ENCODE measurements around the gene NUP205.

NUP205 gene

GRCh38 chr7:135664046-135664589, 106.4 kb downstream of the NUP205 start (continued):
- TF ChIP-seq ZNF639 (tag by site-specific recombination; IDR thresholded peaks at IDR 0.05) (peak; percentile 88), OSR2 (tag by site-specific recombination; IDR thresholded peaks at IDR 0.05) (peak; percentile 86), MYNN (tag by site-specific recombination; IDR thresholded peaks at IDR 0.05; ENCODE audit: borderline replicate concordance) (0 out of 2 replicates have a peak, but pooled peaks have one; percentile 46), SP7 (tag by site-specific recombination; IDR thresholded peaks at IDR 0.05) (peak; percentile 94), GFI1B (tag by site-specific recombination; IDR thresholded peaks at IDR 0.05) (no peak; the same call in 1 of the 2 replicates), ZNF501 (tag by site-specific recombination; IDR thresholded peaks at IDR 0.05) (peak; percentile 62; the same call in 1 of the 2 replicates), ZNF600 (tag by site-specific recombination; IDR thresholded peaks at IDR 0.05) (peak; percentile 74; the same call in 1 of the 2 replicates), ZBTB17 (tag by site-specific recombination; IDR thresholded peaks at IDR 0.05) (peak; percentile 64), ZNF677 (tag by site-specific recombination; IDR thresholded peaks at IDR 0.05) (no peak), ZXDB (tag by site-specific recombination; IDR thresholded peaks at IDR 0.05) (peak; percentile 79), ZNF76 (tag by site-specific recombination; IDR thresholded peaks at IDR 0.05; ENCODE audit: borderline replicate concordance, low read depth) (no peak), PRDM6 (tag by site-specific recombination; IDR thresholded peaks at IDR 0.05) (peak; percentile 90), ZNF146 (tag by site-specific recombination; IDR thresholded peaks at IDR 0.05) (0 out of 2 replicates have a peak, but pooled peaks have one; percentile 2), ZNF843 (tag by site-specific recombination; IDR thresholded peaks at IDR 0.05) (peak; percentile 89)

- Histone ChIP-seq H3K27ac (ENCODE audit: extremely low read depth, low read depth, low read length) (no peak overlapping the region), H3K9me3 (ENCODE audit: control insufficient read depth, insufficient read depth, low read depth, low read length) (no peaks in the 10 kb centered on the region), H3K36me3 (ENCODE audit: control insufficient read depth in 2 of 2, insufficient read depth in 1 of 2, low read length in 2 of 2) (peaks cover 0 to 5% of the 10 kb centered on the region in 2 experiments; a peak in 1 of 3 replicates), H3K4me3 (ENCODE audit: low read depth, low read length) (no peak overlapping the region), H3K4me1 (ENCODE audit: control insufficient read depth, insufficient read depth, low read length) (no peaks in the 10 kb centered on the region)
- TF ChIP-seq ZNF654 (tag by site-specific recombination; IDR thresholded peaks at IDR 0.05; ENCODE audit: low read depth) (no peak), PRDM10 (tag by site-specific recombination; IDR thresholded peaks at IDR 0.05) (no peak)
- ChIA-PET CTCF (interaction anchor here (1.3 to 5.6 kb wide), 3 partner anchors 8 to 46 kb away, joined by 4 to 41 read pairs (median 12); no protein-coding TSS in a partner anchor), POLR2A (interaction anchor here (1.1 kb wide), 1 partner anchor 144 kb away, joined by 3 read pairs; no protein-coding TSS in a partner anchor)
Observed at GRCh38 chr7:135665042-135665441, 107.3 kb downstream of the NUP205 start.

- no peaks in the 10 kb centered on the region for H3K4me1 ChIP-seq (ENCODE audit: control insufficient read depth, insufficient read depth, low read length)
- no peak overlapping the region for H3K27ac ChIP-seq (ENCODE audit: extremely low read depth, low read depth, low read length)
- CTCF ChIA-PET: no interaction called here
- TF ChIP-seq ZNF433 (tag by site-specific recombination; IDR thresholded peaks at IDR 0.05; ENCODE audit: low read depth) (no peak), REST (tag by site-specific recombination; IDR thresholded peaks at IDR 0.05) (no peak), HIC1 (tag by site-specific recombination; IDR thresholded peaks at IDR 0.05) (no peak), ZNF514 (tag by site-specific recombination; IDR thresholded peaks at IDR 0.05) (no peak), GLIS2 (tag by site-specific recombination; IDR thresholded peaks at IDR 0.05) (no peak)
Observed at GRCh38 chr7:135666156-135666555, 108.4 kb downstream of the NUP205 start.

More at GRCh38 chr7:135666156-135666555, 108.4 kb downstream of the NUP205 start:
- Histone ChIP-seq H3K9me3 (ENCODE audit: control insufficient read depth, insufficient read depth, low read depth, low read length) (no peaks in the 10 kb centered on the region), H3K4me3 (ENCODE audit: low read depth, low read length) (no peak overlapping the region), H3K36me3 (ENCODE audit: control insufficient read depth in 2 of 2, insufficient read depth in 1 of 2, low read length in 2 of 2) (peaks cover 0 to 5% of the 10 kb centered on the region in 2 experiments; a peak in 1 of 3 replicates)
- POLR2A ChIA-PET: no interaction called here

Measured in HEK293 (cell line).